HEK293 (cell line): ENCODE results near the gene GNB3.

Experiments
- ATF2 ChIP-seq: fragments of 450-650 bp; formaldehyde crosslinking; IDR thresholded peaks from 2 replicates; pipeline ENCODE4 v1.5.1; 2016; ENCODE audit warnings: missing biosample characterization, missing genetic modification characterization, low read depth
- BCL11A ChIP-seq: fragments of 450-650 bp; formaldehyde crosslinking; IDR thresholded peaks from 2 replicates; pipeline ENCODE4 v1.5.1; 2016; ENCODE audit warnings: low read depth, missing biosample characterization, missing genetic modification characterization
- ELK4 ChIP-seq: IDR thresholded peaks from 2 replicates; pipeline ENCODE4 v1.6.1; 2011; ENCODE audit warnings: mild to moderate bottlenecking, low read depth, low read length, borderline replicate concordance
- KLF10 ChIP-seq: fragments of 450-650 bp; IDR thresholded peaks from 2 replicates; pipeline ENCODE4 v1.5.1; 2018; ENCODE audit warnings: missing biosample characterization, mild to moderate bottlenecking, missing genetic modification characterization
- MYNN ChIP-seq: fragments of 450-650 bp; formaldehyde crosslinking; IDR thresholded peaks from 2 replicates; pipeline ENCODE4 v1.5.1; 2016; ENCODE audit warnings: missing biosample characterization, missing genetic modification characterization, borderline replicate concordance
- OVOL3 ChIP-seq: fragments of 450-650 bp; formaldehyde crosslinking; IDR thresholded peaks from 2 replicates; pipeline ENCODE4 v1.5.1; 2016; ENCODE audit warnings: missing biosample characterization, missing genetic modification characterization
- PRDM2 ChIP-seq: fragments of 450-650 bp; formaldehyde crosslinking; IDR thresholded peaks from 2 replicates; pipeline ENCODE4 v1.5.1; 2016; ENCODE audit warnings: missing biosample characterization, missing genetic modification characterization, borderline replicate concordance
- SP3 ChIP-seq: fragments of 450-650 bp; formaldehyde crosslinking; IDR thresholded peaks from 2 replicates; pipeline ENCODE4 v1.5.1; 2016; ENCODE audit warnings: missing biosample characterization, missing genetic modification characterization
- YY2 ChIP-seq: fragments of 450-650 bp; formaldehyde crosslinking; IDR thresholded peaks from 2 replicates; pipeline ENCODE4 v1.5.1; 2016; ENCODE audit warnings: missing biosample characterization, missing genetic modification characterization
- ZFP3 ChIP-seq: fragments of 450-650 bp; formaldehyde crosslinking; IDR thresholded peaks from 2 replicates; pipeline ENCODE4 v1.5.1; 2016; ENCODE audit warnings: low read depth, missing biosample characterization, missing genetic modification characterization
- ZNF132 ChIP-seq: fragments of 450-650 bp; formaldehyde crosslinking; IDR thresholded peaks from 2 replicates; pipeline ENCODE4 v1.5.1; 2017; ENCODE audit warnings: missing biosample characterization, missing genetic modification characterization, borderline replicate concordance
- ZNF169 ChIP-seq: fragments of 450-650 bp; formaldehyde crosslinking; IDR thresholded peaks from 2 replicates; pipeline ENCODE4 v1.5.1; 2016; ENCODE audit warnings: missing biosample characterization, missing genetic modification characterization
- ZNF174 ChIP-seq: fragments of 450-650 bp; formaldehyde crosslinking; IDR thresholded peaks from 2 replicates; pipeline ENCODE4 v1.5.0; 2017; ENCODE audit warnings: missing biosample characterization, mild to moderate bottlenecking, missing genetic modification characterization
- ZNF221 ChIP-seq: fragments of 450-650 bp; formaldehyde crosslinking; IDR thresholded peaks from 2 replicates; pipeline ENCODE4 v1.5.1; 2017; ENCODE audit warnings: missing biosample characterization, missing genetic modification characterization, borderline replicate concordance
- ZNF302 ChIP-seq: fragments of 450-650 bp; formaldehyde crosslinking; IDR thresholded peaks from 2 replicates; pipeline ENCODE4 v1.5.1; 2016; ENCODE audit warnings: missing biosample characterization, missing genetic modification characterization, low read depth
- ZNF335 ChIP-seq: fragments of 450-650 bp; formaldehyde crosslinking; conservative IDR thresholded peaks from 2 replicates; pipeline ENCODE4 v1.5.1; 2016; ENCODE audit warnings: missing biosample characterization, missing genetic modification characterization
- ZNF341 ChIP-seq: fragments of 450-650 bp; formaldehyde crosslinking; IDR thresholded peaks from 2 replicates; pipeline ENCODE4; 2016; ENCODE audit warnings: low read depth, missing biosample characterization, missing genetic modification characterization
- ZNF391 ChIP-seq: fragments of 450-650 bp; formaldehyde crosslinking; IDR thresholded peaks from 2 replicates; pipeline ENCODE4 v1.5.1; 2016; ENCODE audit warnings: low read depth, missing biosample characterization, missing genetic modification characterization, borderline replicate concordance
- ZNF404 ChIP-seq: fragments of 450-650 bp; formaldehyde crosslinking; IDR thresholded peaks from 2 replicates; pipeline ENCODE4 v1.5.1; 2017; ENCODE audit warnings: missing biosample characterization, missing genetic modification characterization
- ZNF501 ChIP-seq: fragments of 450-650 bp; formaldehyde crosslinking; IDR thresholded peaks from 2 replicates; pipeline ENCODE4 v1.5.1; 2016; ENCODE audit warnings: missing biosample characterization, missing genetic modification characterization
- ZNF510 ChIP-seq: fragments of 450-650 bp; formaldehyde crosslinking; IDR thresholded peaks from 2 replicates; pipeline ENCODE4 v1.5.1; 2018; ENCODE audit warnings: mild to moderate bottlenecking, missing genetic modification characterization, missing biosample characterization; ENCODE audit not compliant: insufficient replicate concordance
- ZNF529 ChIP-seq: fragments of 450-650 bp; formaldehyde crosslinking; IDR thresholded peaks from 2 replicates; pipeline ENCODE4 v1.5.1; 2017; ENCODE audit warnings: missing genetic modification characterization, missing biosample characterization; ENCODE audit not compliant: insufficient replicate concordance
- ZNF544 ChIP-seq: fragments of 450-650 bp; formaldehyde crosslinking; IDR thresholded peaks from 2 replicates; pipeline ENCODE4 v1.5.0; 2017; ENCODE audit warnings: missing biosample characterization, missing genetic modification characterization
- ZNF561 ChIP-seq: fragments of 450-650 bp; IDR thresholded peaks from 2 replicates; pipeline ENCODE4 v1.5.1; 2018; ENCODE audit warnings: missing biosample characterization, missing genetic modification characterization, borderline replicate concordance
- ZNF623 ChIP-seq: fragments of 450-650 bp; formaldehyde crosslinking; IDR thresholded peaks from 2 replicates; pipeline ENCODE4 v1.5.1; 2016; ENCODE audit warnings: missing biosample characterization, missing genetic modification characterization
- ZNF645 ChIP-seq: fragments of 450-650 bp; formaldehyde crosslinking; IDR thresholded peaks from 2 replicates; pipeline ENCODE4; 2016; ENCODE audit warnings: missing biosample characterization, missing genetic modification characterization
- ZNF677 ChIP-seq: fragments of 450-650 bp; IDR thresholded peaks from 2 replicates; pipeline ENCODE4 v1.5.0; 2018; ENCODE audit warnings: missing biosample characterization, mild to moderate bottlenecking, missing genetic modification characterization, moderate library complexity
- TF ChIP-seq, protein P1 (sequence below): sonication (generic); formaldehyde crosslinking; IDR thresholded peaks from 2 replicates; pipeline ENCODE4 v1.8.1; 2022; ENCODE audit warnings: mild to moderate bottlenecking, moderate library complexity, missing genetic modification reagents

The GNB3 gene

GRCh38 chr12:6873094-6874014 is 32.6 kb downstream of the GNB3 start, which contains the start of gene SPSB2 (continued):
- TF ChIP-seq ZNF623 (tag by site-specific recombination), result no peak
- TF ChIP-seq SP3, result peak; percentile 98
- TF ChIP-seq ZNF391 (tag by site-specific recombination), result no peak
- TF ChIP-seq ZNF561 (tag by site-specific recombination), result peak; percentile 47; the same call in 1 of the 2 replicates
- no peak for TF ChIP-seq BCL11A (tag by site-specific recombination)
- no peak for TF ChIP-seq MYNN (tag by site-specific recombination)
- TF ChIP-seq OVOL3, result peak; percentile 50; the same call in 1 of the 2 replicates
- TF ChIP-seq ZNF169 (tag by site-specific recombination), result no peak
- TF ChIP-seq ZNF404 (tag by site-specific recombination), result no peak
- peak; percentile 96 for TF ChIP-seq KLF10 (tag by site-specific recombination)
- TF ChIP-seq ZNF501 (tag by site-specific recombination), result peak; percentile 80
- TF ChIP-seq ZNF645 (tag by site-specific recombination), result no peak
- no peak for TF ChIP-seq YY2
- no peak for TF ChIP-seq PRDM2 (tag by site-specific recombination)
- TF ChIP-seq ZNF221 (tag by site-specific recombination), result no peak
- no peak for TF ChIP-seq ZNF677 (tag by site-specific recombination)
- TF ChIP-seq ZNF529 (tag by site-specific recombination), result no peak
- TF ChIP-seq, protein P1, sequence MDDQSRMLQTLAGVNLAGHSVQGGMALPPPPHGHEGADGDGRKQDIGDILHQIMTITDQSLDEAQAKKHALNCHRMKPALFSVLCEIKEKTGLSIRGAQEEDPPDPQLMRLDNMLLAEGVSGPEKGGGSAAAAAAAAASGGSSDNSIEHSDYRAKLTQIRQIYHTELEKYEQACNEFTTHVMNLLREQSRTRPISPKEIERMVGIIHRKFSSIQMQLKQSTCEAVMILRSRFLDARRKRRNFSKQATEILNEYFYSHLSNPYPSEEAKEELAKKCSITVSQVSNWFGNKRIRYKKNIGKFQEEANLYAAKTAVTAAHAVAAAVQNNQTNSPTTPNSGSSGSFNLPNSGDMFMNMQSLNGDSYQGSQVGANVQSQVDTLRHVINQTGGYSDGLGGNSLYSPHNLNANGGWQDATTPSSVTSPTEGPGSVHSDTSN (CRISPR knock-in tag), result no peak
- TF ChIP-seq ZNF302 (tag by site-specific recombination), result no peak
- TF ChIP-seq ZNF544 (tag by site-specific recombination), result no peak
- no peak for TF ChIP-seq ELK4
- TF ChIP-seq ZNF174, result no peak
- TF ChIP-seq ZNF341 (tag by site-specific recombination), result no peak
- TF ChIP-seq ZNF132 (tag by site-specific recombination), result no peak
- no peak for TF ChIP-seq ZNF510
- TF ChIP-seq ATF2 (tag by site-specific recombination), result no peak
- peak; percentile 88 for TF ChIP-seq ZNF335 (tag by site-specific recombination)
- TF ChIP-seq ZFP3 (tag by site-specific recombination), result no peak
